Panc1 (cell line): ENCODE measurements around the gene HEG1.

Experiments used
- CTCF ChIP-seq: fragments of 450-650 bp; IDR thresholded peaks from 2 replicates; pipeline ENCODE4 v1.5.1; 2017; ENCODE audit warnings: mild to moderate bottlenecking
- POLR2AphosphoS5 ChIP-seq: IDR thresholded peaks from 2 replicates; pipeline ENCODE4 v1.6.1; 2012; ENCODE audit warnings: mild to moderate bottlenecking, low read depth, low read length, moderate library complexity
- SIN3A ChIP-seq: IDR thresholded peaks from 2 replicates; pipeline ENCODE4 v1.6.1; 2012; ENCODE audit warnings: low read depth, mild to moderate bottlenecking, low read length, moderate library complexity, borderline replicate concordance; ENCODE audit not compliant: insufficient read depth

- TF ChIP-seq CTCF (no peak), SIN3A (no peak), POLR2AphosphoS5 (no peak)
These were observed 43.0 kb upstream of the HEG1 start for GRCh38 chr3:125098611-125099291.
